ENCODE results near the gene TINAG.
"Not testable (repeated sequence)": the region's sequence is repeated elsewhere in the genome, so short reads cannot be mapped to it uniquely, and the experiment has no call there.

The TINAG gene

DNA sequence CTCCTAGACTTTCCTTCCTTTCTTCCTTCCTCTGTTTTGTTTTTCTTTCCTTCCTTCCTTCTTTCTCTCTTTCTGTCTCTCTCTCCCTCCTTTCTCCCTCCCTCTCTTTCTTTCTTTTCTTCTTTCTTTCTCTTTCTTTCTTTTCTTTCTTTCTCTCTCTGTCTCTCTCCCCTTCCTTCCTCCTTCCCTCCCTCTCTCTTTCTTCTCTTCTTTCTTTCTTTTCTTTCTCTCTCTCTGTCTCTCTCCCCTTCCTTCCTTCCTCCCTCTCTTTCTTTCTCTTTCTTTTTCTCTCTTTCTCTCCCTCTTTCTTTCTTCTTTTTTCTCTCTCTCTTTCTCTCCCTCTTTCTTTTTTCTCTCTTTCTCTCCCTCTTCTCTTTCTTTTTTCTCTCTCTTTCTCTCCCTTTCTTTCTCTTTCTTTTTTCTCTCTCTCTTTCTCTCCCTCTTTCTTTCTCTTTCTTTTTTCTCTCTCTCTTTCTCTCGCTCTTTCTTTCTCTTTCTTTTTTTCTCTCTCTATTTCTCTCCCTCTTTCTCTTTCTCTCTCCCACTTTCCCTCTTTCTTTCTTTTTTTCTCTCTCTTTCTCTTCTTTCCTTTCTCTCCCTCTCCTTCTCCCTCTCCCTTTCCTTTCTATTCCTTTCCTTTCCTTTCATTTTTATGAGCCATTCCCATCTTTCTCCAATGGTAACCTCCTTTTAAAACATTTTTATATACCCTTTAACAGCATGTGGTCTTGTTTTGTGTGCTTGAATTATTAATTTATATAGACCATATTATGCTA lies 2.3 kb downstream of the TINAG start:
- no peak for DNase-seq

DNA sequence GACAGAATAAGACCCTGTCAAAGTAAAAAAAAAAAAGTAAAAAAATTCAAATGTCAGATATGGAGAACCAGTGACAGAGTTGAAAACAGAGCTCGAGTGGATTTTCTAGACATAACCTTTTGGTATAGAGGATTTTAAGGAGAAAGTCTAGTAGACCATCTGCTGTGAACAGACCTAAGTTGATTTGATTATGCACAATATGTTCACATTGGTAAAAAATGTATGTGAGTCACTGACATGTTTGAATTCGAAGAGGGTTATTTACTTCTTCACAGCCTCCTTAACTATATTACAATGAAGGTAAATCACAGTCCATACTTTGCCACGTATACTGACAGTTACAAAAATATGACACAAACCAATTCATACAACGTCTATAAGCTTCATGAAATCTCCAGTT lies 7.4 kb downstream of the TINAG start:
- no peak for DNase-seq

DNA sequence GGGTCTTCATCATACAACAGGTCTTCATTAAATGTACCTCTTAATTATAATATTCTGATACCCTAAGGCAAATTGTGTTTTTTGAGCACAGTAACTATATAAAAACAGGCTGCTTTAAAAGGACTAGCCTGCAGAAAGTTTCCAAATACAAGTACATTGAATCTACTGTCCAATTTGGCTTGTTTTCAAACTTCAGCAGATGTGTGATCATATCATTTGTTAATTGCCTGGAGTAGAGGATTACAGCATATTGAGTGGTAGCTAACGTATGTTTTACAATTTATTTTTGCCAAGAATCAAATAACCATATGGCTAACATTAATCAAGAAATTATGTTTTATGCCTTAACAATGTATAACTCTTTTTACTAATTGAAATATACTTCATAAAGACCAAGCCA lies 12.6 kb downstream of the TINAG start:
- DNase-seq = no peak

DNA sequence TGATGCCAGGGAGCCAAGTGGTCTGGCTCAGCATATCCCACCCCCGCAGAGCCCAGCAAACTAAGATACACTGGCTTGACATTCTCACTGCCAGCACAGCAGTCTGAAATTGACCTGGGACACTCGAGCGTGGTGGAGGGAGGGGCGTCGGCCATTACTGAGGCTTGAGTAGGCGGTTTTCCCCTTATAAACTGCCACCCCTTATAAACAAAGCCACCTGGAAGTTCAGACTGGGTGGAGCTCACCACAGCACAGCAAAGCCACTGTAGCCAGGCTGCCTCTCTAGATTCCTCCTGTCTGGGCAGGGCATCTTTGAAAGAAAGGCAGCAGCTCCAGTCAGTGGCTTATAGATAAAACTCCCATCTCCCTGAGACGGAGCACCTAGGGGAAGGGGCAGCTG lies 19.4 kb downstream of the TINAG start:
- no peak for DNase-seq

DNA sequence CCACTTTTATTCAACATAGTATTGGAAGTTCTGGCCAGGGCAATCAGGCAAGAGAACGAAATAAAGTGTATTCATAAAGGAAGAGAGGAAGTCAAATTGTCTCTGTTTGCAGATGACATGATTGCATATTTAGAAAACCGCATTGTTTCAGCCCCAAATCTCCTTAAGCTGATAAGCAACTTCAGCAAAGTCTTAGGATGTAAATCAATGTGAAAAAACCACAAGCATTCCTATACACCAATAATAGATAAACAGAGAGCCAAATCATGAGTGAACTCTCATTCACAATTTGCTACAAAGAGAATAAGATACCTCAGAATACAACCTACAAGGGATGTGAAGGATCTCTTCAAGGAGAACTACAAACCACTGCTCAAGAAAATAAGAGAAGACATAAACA lies 23.3 kb downstream of the TINAG start:
- not testable (repeated sequence) for DNase-seq

DNA sequence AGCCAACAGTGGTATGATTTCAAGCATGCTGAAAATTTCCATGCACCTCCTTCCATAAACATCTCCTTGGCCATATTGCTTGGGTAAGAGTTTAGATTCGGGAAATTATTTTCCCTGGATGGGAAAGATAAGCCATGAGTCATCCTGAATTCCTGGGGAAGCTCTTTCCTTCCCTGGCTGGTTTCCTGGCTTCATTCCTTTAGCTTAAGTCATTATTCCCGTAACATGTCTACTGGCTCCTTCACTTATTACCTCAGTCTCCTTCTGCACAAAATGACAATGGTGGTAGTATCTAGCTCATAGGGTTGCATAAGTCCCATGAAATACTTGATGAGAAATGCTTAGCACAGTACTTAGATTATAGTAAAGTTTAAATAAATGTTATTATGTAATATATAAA lies 27.6 kb downstream of the TINAG start:
- no peak for DNase-seq

DNA sequence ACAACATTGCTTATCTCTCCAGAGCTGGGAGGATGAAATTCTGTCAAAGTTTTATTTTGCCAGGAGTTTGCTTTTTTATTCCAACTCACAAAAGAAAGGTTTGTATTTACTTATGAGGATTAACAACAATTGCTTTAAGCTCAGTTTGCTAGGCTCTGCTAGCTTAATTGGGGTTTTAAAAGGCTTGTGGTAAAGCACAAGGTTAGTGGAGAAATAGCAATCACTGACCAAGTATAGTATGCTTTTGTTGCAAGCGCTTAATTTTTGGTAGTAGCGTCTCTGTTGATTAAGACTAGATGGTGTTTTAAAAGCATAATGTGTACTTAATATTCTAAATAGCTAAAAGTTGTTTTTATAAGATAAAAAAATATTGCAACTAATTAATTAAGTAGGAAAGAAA lies 45.7 kb downstream of the TINAG start:
- no peak for DNase-seq

DNA sequence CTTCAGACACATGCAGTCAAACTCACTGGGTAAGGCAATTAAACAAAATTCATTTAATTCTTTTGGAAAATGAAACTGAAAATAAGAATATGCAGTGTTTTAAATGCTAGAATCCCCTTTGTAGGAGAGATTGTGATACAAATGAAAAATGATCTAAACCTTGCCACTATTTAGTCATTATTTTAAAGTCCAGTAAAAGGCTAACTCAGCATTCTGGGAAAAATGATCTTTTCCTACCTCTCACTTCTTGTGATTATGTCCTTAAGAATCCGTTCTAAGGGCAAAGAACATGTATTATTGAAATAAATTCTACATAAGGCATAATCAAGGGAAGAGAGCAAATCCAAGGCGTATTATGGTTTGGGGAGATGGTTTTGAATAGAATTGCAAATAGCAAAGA lies 46.4 kb downstream of the TINAG start:
- no peak for DNase-seq

DNA sequence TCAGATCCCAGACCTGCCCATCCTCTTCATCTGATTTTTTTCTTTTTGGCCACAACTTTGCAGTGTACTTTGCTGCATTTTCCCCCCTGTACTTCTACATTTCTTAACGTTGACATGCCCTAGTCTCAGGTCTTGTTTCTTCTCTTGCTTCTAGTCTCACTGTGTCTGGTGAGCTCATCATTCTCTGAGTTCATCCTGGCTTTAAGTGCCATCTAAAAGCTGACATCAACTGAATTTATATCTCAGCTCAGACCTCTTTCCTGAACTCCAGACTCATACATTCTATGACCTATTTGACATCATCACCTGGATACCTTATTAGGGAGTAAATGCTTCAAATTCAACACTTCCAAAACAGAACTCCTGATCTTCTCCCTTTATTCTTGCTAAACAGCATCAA lies 48.9 kb downstream of the TINAG start:
- no peak for DNase-seq

DNA sequence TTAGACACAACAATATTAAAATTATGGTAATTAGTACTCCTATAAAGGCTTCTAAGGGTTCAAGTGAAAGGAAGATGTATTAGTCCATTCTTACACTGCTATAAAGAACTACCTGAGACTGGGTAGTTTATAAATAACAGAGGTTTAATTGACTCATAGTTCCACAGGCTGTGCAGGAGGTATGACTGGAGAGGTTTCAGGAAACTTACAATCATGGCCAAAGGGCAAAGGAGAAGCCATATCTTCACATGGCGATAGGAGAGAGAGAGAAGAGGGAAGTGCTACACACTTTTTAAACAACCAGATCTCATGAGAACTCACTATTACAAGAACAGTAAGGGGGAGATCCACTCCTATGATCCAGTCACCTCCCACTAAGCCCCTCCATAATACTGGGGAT lies 52.9 kb downstream of the TINAG start:
- DNase-seq = no peak

DNA sequence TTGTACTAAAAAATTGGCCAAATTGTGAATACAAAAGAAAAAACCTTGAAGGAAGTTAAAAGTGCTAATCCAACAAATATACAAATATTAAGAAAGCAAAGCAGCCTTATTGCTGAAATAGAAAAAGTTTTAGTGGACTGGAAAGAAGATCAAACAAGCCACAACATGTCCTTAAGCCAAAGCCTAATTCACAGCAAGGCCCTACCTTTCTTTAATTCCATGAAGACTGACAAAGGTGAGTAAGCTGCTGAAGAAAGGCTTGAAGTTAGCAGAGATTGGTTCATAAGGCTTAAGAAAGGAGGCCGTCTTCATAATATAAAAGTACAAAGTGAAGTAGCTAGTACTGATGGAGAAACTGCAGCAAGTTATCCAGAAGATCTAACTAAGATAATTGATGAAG lies 53.5 kb downstream of the TINAG start:
- no peak for DNase-seq

DNA sequence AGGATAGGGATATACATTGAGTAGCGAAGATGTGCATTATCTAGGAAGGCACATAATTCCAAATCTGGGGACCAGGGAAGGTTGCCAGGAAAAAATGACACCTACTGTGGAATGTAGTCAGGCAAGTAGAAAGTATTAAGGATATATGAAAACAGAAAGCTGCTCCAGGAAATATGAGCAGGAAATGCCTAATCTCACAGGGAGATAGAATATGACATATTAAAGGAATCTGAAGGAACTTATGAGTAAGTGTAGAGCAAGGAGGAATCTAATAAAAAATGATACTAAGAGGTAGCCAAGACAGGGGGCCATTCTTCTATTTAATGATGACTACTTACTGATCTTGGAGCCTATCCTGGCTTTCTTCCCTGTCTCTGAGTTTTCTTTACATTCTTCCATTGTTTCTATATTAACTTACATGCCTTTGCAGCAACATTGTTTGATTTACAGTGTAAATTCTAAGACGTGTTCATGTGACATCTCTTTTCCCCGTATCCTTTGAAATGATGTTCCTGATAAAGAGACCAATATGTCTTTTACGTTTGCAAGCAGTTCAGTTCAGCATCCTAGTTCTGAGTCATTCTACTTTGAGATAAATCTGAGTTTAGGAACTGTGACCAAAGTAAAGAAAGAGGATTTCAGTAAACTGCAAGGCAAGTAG lies 58.6 kb downstream of the TINAG start:
- no peak for DNase-seq

DNA sequence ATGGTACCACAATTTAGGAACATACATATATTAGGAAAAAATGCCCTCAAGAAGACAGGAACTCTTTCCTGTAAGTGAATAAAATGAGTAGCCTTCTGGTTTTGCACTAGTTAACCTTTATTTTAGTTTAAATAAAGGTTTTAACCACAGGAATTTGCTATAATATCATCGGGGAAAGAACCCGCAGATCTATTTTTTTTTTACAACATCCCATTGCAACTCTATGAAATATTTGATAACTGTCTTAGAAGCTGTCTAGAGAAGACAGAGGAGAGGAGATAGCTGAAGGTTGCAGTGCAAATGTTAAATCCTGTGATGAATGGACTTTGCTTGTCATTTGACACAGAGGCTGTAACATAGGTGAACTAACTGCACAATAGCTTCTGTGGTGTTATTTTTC lies 69.5 kb downstream of the TINAG start:
- DNase-seq = no peak

DNA sequence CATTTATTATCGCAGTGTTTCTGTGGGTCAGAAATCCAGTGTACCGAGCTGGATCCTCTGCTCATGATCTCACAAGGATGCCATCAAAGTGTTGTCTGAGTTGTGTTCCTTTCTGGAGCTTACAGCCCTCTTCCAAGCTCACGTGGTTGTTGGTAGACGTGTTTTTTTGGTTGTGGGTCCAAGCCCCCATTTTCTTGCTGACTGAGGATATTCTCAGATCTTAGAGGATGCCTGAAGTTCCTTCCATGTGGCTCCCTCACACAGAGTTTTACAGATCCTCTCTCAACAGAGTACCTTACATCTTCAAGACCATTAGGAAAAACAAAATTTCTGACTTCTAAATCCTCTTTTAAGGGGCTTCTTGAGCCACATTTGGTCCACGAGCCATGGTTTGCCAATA lies 78.1 kb downstream of the TINAG start:
- DNase-seq = no peak

DNA sequence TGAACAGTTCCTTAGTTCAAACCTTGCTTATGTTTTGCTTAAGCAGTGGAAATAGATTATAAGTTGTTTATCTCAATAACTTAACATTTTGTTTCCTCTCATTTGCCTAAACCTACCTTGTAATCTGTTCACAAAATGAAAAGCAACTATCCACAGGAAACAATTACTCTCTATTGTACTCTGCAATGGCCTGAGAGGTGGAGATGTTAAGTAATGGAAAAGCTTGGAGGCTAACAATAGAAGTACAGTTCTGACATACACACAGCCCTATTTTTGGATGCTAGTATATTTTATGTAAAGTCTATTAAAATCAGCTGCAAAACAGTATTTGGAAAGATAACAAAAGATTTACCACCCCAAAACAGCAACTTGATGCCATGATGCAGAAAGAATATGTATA lies 82.1 kb downstream of the TINAG start:
- no peak for DNase-seq

DNA sequence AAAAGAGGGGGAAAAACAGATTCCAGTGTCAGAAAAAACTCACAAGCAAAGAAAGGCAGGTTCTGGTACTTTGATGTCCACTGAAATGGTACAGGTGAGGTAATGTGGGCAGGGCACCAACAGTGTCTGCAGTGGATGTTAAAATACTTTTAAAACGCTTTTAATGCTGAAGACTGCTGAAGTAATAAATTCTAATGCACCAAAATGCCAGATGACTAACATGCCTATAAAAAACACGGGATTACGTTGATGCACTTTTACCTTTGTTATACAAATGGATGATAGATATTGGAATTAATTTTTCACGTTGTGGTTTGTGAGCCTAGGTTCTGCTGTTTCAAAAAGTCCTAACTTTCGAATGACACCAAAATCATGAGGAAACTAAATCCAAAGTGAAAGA lies 83.3 kb downstream of the TINAG start:
- DNase-seq = no peak

DNA sequence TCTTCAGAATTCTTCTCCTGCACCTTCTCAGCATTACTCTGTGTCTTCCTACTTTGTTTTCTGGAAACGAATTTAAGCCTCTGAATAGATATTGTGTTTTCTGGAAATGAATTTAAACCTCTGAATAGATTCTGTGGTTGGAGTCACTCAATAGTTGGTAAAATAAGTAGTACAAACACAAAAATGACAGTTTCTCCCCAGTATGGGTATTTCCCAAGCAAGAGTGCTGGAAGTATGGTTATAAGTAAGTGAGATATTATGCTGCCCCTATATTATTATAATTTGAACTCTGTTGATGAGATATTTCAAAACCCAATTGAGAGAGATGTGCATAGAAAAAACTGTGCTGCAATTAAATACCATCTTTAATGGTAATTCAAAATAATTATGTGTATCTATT lies 94.9 kb downstream of the TINAG start:
- no peak for DNase-seq

DNA sequence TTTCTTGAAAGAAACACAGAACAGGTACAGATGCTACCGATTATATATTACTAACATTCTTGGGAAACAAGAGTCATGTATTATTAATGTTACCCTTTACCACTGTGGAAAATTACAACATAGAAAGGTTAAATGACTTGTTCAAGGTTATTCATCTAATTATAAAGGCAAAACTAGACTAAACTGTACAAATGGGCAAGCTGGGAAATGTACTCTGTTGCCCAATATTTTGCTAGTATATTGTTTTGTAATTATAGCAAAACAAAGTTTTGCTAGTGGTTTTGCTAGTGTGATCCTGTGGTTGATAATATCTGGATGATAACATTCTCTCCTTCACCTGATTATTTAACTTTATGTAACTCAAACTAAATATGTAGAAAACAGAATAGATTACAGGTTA lies 96.5 kb downstream of the TINAG start:
- DNase-seq = no peak

DNA sequence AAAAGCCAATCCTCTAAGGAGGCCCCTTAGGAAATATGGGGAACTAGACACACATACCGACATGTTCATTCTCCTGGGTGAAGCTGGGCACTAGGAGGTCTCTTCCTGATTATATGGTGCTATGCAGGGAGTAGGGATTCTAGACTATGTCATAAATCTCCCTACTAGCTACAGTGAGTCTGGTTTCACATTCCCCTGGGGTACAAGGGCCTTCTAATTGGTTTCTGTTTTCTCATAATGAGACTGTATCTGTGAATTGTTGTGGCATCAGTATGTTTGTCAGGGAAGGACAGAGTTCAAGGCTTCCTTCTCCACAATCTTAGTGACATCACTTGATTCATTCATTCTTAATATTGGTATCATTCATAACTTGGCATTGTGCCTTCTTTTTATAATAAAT lies 103.5 kb downstream of the TINAG start:
- DNase-seq = no peak

DNA sequence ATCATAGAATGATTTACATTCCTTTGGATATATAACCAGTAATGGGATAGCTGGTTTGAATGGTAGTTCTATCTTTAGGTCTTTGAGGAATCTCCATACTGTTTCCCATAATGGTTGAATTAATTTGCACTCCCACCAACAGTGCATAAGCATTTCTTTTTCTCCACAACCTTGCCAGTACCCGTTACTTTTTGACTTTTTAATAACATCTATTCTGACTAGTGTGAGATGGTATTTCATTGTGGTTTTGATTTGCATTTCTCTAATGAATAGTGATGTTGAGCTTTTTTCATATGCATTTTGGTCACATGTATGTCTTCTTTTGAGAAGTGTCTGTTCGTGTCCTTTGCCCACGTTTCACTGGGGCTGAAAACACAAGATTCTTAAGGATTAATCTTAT lies 107.3 kb downstream of the TINAG start:
- DNase-seq = no peak

DNA sequence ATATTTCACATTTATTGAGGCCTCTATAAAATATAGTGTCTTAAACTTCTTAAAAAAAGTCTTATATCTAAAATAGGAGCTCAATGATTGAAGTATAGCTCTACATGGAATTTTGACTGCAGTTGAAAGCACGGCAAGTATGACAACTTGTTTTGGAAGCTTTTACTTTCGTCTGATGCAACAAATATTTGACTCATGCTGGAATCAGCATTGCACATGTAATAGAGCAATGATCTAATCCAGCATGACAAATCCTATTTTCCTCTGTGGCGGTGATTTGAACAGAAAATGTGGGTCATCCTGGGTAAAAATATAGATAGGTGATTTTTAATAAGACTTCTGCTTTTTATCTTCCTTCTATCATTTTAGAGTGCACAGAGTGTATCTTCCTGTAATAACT lies 111.6 kb downstream of the TINAG start:
- DNase-seq = no peak

DNA sequence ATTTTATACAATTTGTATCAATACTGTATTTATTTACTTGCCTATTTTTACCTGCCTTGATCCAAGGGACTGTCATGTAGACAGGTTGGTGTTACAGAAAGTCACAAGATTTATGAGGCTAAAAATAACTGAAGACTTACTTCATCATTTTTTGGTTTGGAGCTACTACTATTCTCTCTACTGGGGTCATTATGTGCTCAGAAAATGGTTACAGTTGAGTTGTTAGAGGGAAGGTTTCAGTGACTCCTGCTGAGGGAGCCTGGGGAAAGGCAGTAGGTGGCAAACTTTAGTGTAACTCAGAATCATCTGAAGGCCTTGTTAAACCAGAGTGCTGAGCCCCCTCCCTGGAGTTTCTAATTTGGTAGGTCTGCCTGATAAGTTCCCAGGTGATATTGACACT lies 118.8 kb downstream of the TINAG start:
- no peak for DNase-seq

DNA sequence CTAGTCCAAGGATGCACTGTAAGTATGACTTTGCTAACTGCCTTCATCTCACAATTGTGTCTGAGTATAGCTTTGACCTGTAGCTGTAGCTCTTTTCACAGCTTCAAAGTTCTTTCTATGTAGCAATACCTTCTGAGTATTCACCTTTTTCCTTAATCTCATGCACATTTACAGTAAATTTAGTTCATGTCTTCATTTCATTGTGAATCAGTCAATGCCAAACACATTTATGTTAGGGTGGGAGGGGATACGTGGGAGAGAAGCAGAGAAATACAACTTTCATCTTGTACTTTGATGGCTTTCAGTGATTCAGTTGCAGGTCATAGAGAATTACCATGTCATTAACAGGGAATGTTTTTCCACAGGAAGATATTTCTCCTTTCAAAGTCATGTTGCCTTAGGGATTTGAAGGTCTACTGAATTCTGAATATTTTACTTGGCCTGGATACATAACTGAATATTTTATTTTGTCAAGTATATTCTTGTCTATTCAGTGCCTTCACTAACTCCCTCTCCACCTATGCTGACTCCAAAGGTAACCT lies 119.2 kb downstream of the TINAG start:
- DNase-seq = no peak

DNA sequence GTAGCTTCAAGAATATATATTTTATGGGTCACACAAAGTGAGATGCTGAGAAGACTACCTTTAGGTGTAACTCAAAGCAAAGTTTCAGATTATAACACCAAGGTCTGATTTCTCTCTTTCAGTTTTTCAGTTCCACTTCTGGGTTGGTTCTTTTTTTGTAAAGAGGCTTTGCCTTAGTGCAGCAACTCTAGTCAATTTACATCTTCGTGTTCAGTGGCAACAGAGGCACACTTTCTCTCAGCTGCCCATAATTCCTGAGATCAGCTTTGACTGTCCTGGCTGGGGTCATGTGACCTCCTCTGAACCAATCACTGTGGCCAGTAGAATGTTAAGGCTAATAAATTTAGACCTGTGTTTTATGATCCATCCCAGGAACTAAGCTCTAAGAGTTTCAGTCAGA lies 120.2 kb downstream of the TINAG start:
- DNase-seq = no peak

DNA sequence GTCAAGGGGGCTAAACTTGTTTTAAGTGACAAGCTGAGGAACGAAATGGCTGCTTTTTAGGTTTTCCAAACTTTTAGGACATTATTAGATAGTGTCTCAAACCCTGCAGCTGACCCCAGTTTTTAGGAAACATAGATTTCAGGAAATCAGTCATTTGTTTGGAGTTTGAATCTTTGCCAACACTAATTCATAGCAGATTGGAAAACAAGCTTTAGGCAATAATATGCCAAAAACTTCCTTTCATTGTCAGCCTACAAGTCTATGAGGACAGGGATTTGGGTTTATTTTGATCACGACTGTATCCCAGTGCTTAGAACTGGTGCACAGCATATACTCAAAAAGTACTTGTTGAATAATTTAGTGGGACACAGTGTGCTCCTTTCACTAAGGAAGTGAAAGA lies 123.2 kb downstream of the TINAG start:
- no peak for DNase-seq
